Stimulated activated CD4-positive, alpha-beta T cell treated with anti-CD3 and anti-CD28 coated beads, Interleukin-15, amount 100 ng/mL, for 1 hour (primary cell): Measurements from ENCODE around the gene KCNQ5.

Source experiments
- DNase-seq, 2 donors: peaks; one replicate each; pipeline ENCODE4 v3.0.0-alpha.2; 2020; ENCODE audit warnings: low read depth in 1 of 2, low spot score in 1 of 2

KCNQ5 gene

DNA sequence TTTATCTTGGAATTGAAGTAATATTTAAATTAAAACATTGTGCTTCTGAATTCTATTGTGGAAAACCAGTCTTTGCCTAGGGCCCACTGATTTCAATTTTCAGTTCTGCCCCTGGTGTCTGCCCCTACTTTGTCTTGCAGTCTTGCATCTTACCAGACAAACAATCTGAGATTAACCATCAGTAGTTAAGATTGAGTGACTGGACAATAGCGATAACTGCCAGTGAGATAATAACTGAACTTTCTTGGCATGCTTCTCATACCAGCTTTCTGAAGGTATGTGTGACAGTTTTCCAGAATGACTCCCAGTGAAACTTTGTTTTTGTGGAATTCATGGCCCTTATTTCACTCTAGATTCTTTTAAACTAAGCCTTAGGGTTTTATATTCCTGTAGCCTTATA lies 53.5 kb downstream of the KCNQ5 start:
- no peak for DNase-seq

DNA sequence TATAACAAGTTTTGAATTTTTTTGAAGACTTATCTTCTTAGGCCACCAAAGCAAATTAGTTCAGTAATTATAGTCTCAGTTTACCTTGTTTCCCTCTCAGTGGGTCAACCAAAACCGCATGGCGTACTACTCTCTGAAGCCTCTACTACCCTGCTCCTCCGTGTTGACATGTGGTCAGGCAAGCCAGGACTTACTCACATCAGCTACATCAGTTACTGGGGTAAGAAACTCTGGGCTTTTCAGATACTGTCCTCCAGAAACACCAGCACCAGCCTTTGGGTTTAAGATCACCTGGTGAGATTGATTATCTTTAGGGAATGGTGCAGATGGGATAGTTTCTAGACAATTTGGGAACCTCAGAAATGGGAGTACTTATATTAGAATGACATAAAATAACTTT lies 55.1 kb downstream of the KCNQ5 start:
- no peak for DNase-seq

DNA sequence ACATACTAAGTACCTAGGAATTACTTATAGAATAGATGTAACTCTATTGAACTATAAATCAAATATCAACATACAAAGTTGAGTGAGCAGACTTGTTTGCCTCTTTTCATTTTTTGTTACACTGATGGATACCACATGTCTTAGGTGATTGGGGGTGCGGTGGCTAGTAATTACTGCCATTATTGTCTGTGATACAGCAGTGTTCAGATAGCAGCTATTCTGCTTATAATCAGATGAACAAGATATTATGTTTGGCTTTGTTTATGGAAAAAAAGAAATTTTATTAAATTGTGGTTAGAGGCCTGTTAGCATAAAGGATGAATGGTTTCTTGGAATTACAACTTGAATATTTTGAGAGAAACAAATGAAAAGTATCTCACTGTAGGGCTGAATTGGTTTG lies 55.9 kb downstream of the KCNQ5 start:
- no peak for DNase-seq

DNA sequence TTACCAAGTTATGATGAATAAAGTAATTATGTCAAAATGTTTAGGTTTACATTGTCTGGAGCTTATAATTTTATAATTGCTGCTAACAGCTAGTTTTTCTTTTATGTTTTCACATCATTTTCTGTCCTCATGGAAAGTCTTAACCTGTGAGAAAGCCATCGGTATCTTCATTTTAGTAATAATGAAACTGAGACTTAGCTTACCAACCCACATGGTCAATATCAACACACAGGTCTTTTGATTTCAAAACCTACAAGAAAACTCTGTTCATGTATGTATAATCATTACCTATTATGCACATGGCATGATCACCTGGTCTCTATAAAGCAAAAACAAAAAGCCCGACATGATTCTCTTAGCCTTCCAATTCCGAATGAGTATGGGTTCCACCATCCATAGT lies 61.9 kb downstream of the KCNQ5 start:
- no peak for DNase-seq

DNA sequence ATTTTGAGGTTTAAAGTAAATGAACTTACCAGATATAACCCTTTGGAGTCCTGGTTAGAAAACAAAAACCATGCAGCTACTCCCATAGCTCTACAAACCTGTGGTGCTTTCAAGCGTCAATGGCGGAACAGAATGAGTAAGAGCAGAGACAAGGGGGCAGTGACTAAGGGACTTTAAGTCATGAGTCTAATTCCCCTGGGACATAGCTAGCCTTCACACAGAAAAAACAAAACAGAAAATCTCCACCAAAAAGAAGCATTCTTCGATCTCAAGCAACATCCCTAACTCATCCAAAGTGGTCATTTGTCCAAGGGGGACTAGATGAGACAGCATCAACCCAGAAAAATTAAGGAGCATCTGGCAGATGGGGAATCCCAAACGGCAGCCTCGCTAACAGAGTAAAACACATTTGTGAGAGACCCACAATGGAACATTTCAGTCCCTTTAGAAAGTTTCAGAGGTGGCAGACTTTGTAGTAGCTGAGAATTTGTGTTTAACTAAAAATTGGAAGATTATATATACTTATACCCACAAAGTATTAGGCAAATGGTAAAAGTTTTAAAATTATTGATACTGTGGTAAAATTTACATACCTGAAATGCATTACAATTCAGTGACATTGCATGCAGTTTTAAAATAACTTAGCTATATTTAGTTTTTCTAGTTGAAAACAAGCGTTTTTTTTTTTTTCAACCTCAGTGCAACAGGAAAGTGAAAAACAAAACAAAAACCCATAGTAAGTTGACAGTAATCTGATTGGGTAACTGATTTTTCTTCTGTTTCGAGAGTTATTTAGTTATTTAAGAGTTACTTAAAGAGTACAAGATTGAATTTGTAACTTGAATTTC lies 67.5 kb downstream of the KCNQ5 start:
- no peak for DNase-seq

DNA sequence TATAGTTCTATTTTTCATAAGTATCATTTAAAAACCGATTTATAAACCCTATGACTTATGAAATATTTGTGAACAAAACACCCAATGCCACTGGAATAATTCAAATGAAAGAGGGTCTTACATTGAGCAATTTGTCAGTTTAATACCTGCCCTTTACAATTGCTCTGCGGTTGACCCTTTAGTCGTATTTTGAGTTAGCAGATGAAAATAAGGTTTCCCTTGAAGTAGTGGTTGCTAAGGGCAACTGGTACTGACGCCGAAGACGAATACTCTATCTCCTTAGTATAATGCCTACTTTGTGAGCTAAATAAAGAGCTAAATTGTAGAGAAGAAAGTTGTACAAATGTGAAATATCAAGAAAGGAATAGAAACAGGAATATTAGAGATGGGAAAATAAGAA lies 69.4 kb downstream of the KCNQ5 start:
- no peak for DNase-seq

DNA sequence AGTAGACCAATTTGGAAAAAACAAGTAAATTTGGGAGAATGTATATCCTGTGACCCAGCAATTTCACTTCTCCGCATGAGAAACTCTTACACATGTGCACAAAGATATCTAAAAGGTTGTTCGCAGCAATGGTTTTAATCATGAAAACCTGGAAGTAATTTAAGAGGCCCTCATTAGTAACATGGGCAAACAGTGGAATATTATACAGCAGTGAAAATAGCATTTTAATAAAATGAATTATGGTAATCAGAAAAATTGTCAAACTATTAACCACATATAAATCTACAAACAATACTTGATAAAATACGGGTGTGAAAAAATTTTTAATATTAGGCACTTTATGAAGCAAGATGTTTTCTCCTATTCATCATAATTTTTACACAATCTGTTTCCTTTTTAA lies 74.2 kb downstream of the KCNQ5 start:
- DNase-seq, result no peak

DNA sequence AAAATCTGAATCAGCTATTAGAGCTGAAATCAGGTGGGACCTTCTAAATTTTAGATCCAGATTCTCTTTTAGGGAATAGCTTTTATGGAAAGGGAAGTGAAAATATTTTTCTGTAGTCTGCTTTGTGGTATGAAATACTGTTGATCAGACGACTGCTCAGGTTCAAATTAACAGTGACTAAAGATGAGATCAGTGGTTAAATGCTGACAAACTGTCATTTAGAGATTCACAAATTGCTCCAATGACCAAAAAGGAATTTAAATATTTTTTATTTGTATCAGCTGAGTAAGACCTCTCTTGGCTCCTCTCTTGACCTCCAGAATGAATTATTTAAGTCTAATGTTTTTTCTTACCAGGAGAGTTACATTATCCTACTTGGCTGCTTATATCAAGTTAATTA lies 77.3 kb downstream of the KCNQ5 start:
- no peak for DNase-seq

DNA sequence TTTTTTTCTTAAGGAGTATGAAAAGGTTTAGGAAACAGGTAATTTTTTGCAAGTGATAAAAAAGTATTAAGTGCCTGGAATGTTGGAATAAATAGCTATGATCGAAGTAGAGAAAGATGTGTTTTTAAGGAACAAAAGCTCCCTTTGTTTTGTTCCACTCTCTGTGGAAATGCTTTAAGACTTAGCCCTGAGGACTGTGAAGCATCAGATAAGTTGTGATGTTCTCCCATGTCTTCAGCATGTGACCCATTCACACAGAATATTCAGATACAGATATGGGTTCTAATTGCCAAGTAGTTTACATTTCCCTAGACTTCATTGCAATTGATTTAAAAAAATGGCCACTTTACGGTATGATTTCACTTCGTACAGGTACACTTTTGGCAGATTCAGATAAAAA lies 80.6 kb downstream of the KCNQ5 start:
- DNase-seq, result no peak

DNA sequence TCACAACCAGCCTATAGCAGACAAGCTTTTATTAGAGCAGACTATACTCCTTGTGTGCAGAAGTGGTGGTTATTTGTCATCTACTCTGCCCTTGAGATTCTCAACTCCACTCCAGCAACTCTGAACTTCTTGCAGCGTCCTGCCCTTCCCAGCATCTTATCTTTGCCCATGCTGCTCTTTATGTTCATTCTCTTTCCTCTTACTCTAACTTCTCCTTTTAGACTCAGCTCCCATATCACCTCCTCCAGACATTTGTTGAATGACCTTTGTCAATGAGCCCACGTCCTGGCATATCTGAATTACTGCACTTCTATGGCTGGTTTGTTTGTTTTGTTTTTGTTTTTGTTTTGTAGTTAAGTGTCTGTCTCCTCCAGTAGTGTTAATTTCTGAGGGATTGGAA lies 81.2 kb downstream of the KCNQ5 start:
- DNase-seq, result no peak

DNA sequence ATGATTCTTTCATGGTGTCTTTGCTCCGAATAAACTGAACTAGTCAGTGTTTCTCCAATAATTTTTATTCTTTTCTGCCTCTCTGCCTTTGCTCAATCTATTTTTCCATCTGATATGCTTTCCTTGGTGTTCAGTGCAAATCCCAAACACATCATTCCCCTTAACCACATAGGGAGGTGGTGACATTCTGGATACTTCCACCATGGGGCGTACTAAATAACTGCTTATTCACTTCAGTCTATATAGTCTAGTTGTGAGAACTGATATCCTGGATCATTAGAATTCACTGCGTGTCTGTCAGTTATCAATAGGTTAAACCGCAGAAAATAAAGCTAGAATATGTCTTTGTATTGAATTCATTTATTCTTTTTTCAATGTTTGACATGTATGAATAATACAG lies 83.1 kb downstream of the KCNQ5 start:
- DNase-seq, result no peak

DNA sequence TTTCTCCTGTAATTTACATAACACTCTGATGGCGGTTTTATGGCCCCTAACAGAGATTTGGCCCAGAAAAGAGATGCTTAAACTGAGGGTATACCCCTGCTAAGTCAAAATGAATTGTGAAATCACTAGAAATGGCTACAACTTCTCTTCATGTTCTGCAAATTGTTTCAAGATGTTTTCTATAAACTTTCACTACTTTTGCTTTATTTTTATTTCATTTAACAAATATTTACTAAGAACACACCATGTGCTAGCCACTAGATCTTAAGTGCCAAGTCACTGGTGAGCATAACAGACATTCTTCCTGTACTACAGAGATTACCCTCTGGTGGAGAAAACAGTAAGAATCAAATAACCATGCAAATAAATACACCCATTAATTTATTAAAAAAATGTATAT lies 87.6 kb downstream of the KCNQ5 start:
- no peak for DNase-seq

DNA sequence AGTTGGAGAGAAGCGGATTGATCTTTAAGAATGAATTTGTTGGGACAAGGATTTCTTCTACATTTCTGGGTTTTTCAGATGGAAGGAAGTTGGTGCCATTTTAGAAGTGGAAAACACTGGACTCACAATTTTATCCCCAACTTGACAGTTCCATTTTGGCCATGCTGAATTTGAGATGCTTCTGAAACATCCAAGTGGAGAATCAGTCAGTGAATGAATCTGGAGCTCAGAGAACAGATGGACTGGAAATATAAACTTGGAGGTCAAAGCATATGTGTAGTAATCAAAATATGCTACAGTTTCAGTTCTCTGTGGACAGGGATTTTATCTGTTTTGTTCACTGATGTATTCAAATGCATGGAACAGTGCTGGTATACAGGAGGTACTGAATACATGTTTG lies 89.9 kb downstream of the KCNQ5 start:
- no peak for DNase-seq

DNA sequence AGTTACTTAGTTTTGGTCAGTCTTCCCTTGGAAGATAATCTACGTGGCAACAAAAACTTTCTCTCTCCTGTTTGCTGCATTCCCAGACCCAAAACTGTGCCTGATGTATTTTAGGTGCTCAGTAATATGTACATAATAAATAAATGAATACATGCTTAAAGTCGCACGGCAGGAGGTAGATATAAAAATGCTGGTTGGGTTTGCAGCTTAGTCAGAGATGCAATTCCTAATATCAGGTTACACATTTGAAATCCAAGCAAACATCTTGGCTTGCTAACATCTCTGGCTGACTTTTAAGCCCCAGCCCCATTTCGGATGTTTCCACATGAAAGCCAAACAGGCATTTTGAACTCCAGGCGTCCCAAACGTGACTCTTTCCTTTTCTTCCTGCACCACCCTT lies 91.0 kb downstream of the KCNQ5 start:
- no peak for DNase-seq

DNA sequence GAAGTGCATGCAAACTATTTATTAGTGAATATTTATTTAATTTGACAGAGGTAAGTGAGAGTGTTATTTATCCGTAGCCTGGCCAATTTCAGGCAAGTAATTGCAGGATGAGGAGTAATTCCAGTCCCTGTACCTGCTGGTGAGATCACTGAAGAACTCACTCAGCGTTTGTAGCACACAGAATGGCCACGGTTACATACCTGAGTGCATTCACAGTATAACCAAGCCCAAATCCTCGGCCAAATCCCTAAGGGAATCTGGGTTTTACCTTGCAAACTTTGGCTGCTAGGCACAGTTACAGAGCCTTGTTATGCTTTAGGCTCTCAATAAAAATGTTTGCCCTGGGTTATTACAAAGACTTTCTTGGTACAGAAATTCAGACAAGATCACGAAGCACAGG lies 93.3 kb downstream of the KCNQ5 start:
- no peak for DNase-seq

DNA sequence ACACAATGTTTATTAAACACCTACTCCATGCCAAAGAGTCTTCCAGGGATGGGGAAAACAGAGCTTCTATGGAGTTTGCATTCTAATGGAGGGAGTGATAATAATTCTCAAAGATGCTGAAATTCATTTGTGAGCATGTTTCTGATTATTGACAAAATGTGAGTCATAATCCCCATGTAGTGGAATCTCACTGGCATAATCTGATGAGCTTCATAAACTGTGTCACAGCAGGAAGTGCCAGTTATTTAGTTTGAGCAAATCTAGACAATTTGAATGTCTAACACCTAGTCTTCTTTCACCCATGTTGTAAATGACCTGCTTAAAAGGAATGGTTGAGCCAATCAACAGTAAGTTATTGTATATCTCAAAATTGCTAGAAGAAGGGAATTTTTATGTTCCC lies 95.1 kb downstream of the KCNQ5 start:
- no peak for DNase-seq

DNA sequence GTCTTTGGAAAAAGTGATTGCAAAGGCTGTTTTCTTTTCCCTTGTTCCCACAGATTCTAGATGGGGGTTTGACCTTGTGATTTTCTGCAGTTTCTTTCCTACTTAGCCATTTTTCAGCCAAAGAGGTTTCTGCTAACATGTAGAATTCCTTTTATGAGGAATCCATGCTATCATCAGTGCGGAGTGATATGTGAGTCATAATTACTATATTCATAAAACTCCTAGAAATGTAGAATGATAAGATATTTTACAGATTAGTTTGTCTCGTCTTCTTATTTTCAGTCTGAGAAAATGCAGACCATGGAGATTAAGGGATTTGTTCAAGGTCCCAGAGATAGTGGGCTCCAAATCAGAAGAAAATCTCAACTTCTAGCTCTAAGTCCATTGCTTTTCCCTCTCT lies 98.6 kb downstream of the KCNQ5 start:
- DNase-seq, result no peak

DNA sequence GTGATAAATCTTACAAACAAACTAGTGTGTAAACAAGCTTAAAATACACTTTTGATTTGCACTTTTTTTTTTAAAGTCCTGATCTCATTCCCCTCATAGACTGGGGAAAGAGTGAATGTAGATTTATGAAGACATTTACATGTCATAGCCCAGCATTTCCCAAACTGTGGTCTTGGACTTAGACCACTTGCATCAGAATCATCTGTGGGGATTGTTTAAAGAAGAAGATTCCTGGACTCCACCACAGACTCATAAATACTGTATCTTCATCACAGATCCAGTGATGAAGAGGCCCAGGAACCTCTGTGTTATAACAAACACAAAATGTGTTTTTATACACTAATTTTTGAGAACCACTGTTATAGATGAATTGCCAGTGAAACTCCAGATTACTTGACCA lies 99.5 kb downstream of the KCNQ5 start:
- no peak for DNase-seq

DNA sequence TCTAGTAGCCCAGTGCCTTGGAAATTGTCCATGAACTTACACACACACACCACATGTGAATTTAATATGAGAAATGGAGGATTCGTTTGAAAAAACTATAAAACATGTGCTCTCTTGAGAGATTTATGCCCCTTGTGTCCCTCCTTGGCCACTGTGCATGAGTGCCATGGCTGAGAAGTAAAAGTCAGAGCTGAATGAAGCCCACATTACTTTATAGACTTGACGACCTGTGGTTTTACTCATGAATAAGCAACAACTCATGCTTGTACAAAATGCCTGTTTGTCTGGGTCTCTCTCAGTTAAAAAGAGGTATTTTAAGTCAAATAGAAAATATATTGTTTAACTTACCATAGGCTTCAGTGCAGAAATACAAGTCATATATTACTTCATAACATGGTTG lies 102.7 kb downstream of the KCNQ5 start:
- no peak for DNase-seq

DNA sequence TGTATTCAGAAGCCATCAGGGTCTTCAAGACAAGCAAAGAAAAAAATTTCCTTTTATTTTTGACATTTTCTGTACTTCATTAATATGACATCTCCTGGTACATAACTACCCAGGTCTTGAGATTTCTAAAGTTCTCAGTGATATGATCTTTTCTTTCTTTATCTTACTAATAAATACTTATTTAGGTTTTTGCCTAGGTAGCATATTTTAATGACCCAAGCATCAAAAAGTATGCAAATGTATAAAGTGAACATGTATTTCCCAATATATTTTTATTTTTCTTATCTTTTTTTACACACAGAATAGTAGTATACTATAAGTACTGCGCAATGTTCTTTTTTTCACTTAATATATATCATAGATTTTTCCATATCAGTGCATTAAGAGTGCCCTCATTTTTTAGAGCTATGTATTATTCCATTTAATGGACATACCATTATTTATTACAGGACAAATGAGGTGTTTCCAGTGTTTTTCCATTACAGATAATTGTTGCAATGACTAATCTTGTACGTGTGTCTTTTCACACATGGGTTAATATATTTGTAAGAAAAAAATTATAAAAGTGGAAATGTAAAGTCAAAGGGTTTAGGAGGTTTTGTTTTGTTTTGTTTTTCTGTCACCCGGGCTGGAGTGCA lies 107.0 kb downstream of the KCNQ5 start:
- no peak for DNase-seq

DNA sequence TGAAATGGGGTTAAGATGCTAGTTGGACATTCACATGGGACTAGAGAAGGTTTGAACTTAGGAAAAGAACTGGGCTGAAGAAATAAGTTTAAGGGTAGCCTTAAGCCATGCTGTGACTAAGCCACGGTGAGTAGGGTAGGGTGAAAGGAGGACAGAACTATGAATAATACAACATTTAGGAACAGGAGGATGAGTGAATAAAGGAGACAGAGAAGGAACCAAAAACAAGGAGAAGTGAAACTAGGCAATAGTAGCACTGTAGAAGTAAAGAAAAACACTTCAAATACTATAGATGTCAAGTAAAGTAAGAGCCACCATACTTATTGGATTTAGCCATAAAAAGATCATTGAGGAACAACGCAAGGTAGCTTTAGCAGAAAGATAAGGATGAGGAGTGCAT lies 111.2 kb downstream of the KCNQ5 start:
- DNase-seq, result no peak

DNA sequence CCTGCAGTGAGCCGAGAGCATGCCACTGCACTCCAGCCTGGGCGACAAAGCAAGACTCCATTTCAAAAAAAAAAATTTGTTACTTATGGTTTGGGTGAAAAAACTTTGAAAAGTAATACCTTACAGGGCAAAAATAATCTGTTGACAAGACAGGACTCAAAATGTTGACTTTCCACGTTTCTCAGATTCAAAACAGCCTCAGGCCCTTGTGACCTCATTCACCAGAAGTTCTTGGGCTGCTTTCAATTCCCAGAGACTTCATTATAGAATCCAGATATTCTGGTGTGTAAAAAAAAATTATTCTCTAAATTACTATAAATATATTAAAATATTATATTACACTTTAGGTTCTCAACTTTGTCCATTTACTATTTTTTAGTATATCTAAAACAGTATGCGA lies 116.2 kb downstream of the KCNQ5 start:
- DNase-seq, result no peak

DNA sequence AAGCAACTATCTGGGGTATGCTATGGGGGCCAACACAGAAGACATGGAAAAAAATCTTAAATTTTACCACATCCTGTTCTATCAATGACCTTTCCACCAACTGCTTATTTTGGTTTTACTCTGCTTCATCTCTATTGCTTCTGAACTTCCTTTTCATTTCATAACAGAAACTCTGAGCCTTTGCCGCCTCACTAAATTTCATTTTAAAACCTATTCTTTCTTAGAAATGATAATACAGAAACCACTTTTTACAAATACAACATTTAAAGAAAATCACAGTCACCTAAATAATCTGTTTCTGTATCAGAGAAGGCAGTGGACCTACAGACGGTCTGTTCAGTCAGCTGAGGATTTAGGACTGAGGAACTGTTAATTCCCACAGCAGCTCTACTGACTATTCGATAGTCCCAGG lies 117.5 kb downstream of the KCNQ5 start:
- DNase-seq, result no peak
